WI38 (cell line): ENCODE data around the gene TRAFD1.
"Not testable (repeated sequence)": the region's sequence is repeated elsewhere in the genome, so short reads cannot be mapped to it uniquely, and the experiment has no call there.

Source experiments
- H3K4me3 ChIP-seq: 2 replicates; pipeline ENCODE4 v1.5.1; 2011; ENCODE audit warnings: low read depth, mild to moderate bottlenecking, control low read depth, low read length
- CTCF ChIP-seq: IDR thresholded peaks from 2 replicates; pipeline ENCODE4 v1.5.1; 2012; ENCODE audit warnings: low read depth, mild to moderate bottlenecking, control low read depth, low read length

The TRAFD1 gene

GRCh38 chr12:112125250-112125999 lies at the start of gene TRAFD1:
TRAFD1 (plus strand) TSS chr12:112125560; CDS start chr12:112130523, 4,963 bp downstream.
- TF ChIP-seq CTCF = no peak
- peak within 1 kb of the TSS; percentile 87 for H3K4me3 ChIP-seq

- H3K4me3 ChIP-seq = no peak overlapping the region
- no peak for TF ChIP-seq CTCF
Observed at GRCh38 chr12:112087055-112087850, 38.1 kb upstream of the TRAFD1 start.

GRCh38 chr12:112087851-112088250 lies 37.5 kb upstream of the TRAFD1 start:
- no peak for TF ChIP-seq CTCF
- no peak overlapping the region for H3K4me3 ChIP-seq

- no peak for TF ChIP-seq CTCF
- H3K4me3 ChIP-seq = no peak overlapping the region
Observed at GRCh38 chr12:112091563-112091962, 33.8 kb upstream of the TRAFD1 start.

GRCh38 chr12:112096070-112096469 lies 29.3 kb upstream of the TRAFD1 start:
- no peak for TF ChIP-seq CTCF
- no peak overlapping the region for H3K4me3 ChIP-seq

- H3K4me3 ChIP-seq = no peak overlapping the region
- no peak for TF ChIP-seq CTCF
Observed at GRCh38 chr12:112096667-112097066, 28.7 kb upstream of the TRAFD1 start.

GRCh38 chr12:112097641-112098040 lies 27.7 kb upstream of the TRAFD1 start:
- H3K4me3 ChIP-seq = no peak overlapping the region
- TF ChIP-seq CTCF = no peak

GRCh38 chr12:112100500-112100899 lies 24.9 kb upstream of the TRAFD1 start:
- H3K4me3 ChIP-seq = not testable (repeated sequence)
